SK-MEL-5 (cell line): ENCODE data around the gene CYP8B1. TPM values are rescaled to one million over a fixed set of nuclear protein-coding genes. Genes with fewer than 3 reads are reported as not detected.
"Not testable (repeated sequence)": the region's sequence is repeated elsewhere in the genome, so short reads cannot be mapped to it uniquely, and the experiment has no call there.

Experiments
- DNase-seq: peaks from one replicate; pipeline ENCODE4 v3.0.0-alpha.2; 2016; ENCODE audit warnings: low read depth, low spot score
- in situ Hi-C: cut with HindIII; loops from 2 replicates; pipeline ENCODE4 v1.10.0; 2016; ENCODE audit warnings: low sequenced_read_pairs, high pct_unique_total_duplicates, low pct_unique_long_range_greater_than_20kb
- total RNA-seq: library from RNA; depleted of rRNA; stranded (reverse); fragments of >200 nt; shearing (Covaris generic); gene quantifications from 2 replicates; pipeline ENCODE4 v1.2.3, GENCODE V29; 2014

The CYP8B1 gene
- total RNA-seq, 1 experiment from 2014 or later: not detected

GRCh38 chr3:42892807-42893206, 17.1 kb upstream of the CYP8B1 start:
- in situ Hi-C loops: no loop called here

DNA sequence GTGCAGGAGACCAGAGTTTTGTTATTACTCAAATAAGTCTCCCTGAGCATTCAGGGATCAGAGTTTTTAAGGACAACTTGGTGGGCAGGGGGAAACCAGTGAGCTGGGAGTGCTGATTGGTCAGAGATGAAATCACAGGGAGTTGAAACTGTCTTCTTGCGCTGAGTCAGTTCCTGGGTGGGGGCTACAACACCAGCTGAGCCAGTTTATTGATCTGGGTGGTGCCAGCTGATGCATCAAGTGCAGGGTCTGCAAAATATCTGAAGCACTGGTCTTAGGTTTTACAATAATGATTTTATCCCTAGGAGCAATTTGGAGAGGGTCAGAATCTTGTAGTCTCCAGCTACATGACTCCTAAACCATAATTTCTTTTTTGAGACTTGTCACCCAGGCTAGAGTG, 16.5 kb upstream of the CYP8B1 start:
- in situ Hi-C loops: no loop called here
- no peak for DNase-seq

More at GRCh38 chr3:42892807-42893206, 17.1 kb upstream of the CYP8B1 start:
- no peak for DNase-seq

- no peak for DNase-seq
- in situ Hi-C loops: no loop called here
Measured at GRCh38 chr3:42891042-42891441, 15.4 kb upstream of the CYP8B1 start.

GRCh38 chr3:42887084-42887483, 11.4 kb upstream of the CYP8B1 start:
- no peak for DNase-seq
- in situ Hi-C loops: no loop called here

DNA sequence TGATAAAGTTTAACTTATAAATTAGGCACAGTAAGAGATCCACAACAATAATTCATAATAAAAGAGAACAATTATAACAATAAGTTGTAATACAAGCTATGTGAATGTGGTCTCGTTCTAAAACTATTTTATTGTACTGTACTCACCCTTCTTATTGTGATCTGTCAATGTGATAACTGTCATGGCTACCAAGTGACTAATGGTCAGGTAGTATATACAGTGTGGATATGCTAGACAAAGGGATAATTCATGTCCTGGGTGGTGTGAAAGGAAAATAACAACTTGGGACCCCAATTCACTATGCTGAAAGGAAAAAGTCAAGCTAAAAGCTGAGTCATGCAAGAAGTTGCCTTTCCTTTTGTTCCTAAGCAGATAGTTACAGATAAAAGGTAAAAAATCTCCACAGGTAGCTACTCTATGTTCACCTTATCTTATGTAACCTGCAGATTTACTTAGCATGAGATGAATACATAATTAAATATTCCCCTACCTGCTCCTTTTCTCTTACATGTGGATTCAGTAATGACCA, 10.7 kb upstream of the CYP8B1 start:
- DNase-seq: peak; percentile 15
- in situ Hi-C loops: no loop called here

GRCh38 chr3:42884324-42884723, 8.6 kb upstream of the CYP8B1 start:
- no peak for DNase-seq
- in situ Hi-C loops: no loop called here

DNA sequence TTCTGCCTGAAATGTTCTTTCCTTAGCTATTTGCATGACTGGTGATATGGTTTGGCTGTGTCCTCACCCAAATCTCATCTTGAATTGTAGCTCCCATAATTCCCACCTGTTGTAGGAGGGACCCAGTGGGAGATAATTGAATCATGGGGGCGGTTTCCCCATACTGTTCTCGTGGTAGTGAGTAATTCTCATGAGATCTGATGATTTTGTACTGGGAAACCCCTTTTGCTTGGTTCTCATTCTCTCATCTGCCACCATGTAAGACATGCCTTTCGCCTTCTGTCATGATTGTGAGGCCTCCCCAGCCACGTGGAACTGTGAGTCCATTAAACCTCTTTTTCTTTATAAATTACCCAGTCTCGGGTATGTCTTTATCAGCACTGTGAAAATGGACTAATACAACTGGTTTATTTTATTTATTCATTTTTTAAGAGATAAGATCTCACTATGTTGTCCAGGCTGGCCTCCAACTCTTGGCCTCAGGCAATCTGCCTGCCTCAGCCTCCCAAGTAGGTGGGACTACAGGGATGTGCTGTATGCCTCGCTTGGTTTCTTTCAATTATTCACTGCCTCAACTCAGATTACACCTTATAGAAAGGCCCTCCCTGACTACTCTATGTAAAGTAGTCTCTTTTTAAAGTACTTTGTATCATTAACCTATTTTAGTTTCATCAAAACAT, 7.7 kb upstream of the CYP8B1 start:
- DNase-seq: not testable (repeated sequence)

GRCh38 chr3:42880601-42881451, 5.1 kb upstream of the CYP8B1 start:
- DNase-seq: peak; percentile 85
- in situ Hi-C loops: no loop called here

More for the DNA sequence above, 7.7 kb upstream of the CYP8B1 start:
- in situ Hi-C loops: not testable (repeated sequence)

- in situ Hi-C loops: no loop called here
Measured at GRCh38 chr3:42880183-42880582, 4.5 kb upstream of the CYP8B1 start.

DNA sequence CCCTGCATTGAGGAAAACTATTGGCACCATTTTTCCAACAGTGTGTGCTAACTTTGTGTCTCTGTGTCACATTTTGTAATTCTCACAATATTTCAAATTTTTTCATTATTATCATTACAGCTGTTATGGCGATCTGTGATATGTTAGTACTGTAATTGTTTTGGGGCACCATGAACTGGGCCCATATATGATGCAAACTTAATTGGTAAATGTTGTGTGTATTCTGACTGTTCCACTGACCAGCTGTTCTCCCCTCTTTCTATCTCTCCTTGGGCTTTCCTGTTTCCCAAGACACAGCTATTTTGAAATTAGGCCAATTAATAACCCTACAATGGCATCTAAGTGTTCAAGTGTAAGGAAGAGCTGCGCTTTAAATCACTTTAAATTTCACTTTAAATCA, 2.2 kb upstream of the CYP8B1 start:
- DNase-seq: no peak
- in situ Hi-C loops: no loop called here

More at GRCh38 chr3:42880183-42880582, 4.5 kb upstream of the CYP8B1 start:
- DNase-seq: no peak

- no peak for DNase-seq
- in situ Hi-C loops: no loop called here
Measured at GRCh38 chr3:42876940-42877720, 1.5 kb upstream of the CYP8B1 start.

DNA sequence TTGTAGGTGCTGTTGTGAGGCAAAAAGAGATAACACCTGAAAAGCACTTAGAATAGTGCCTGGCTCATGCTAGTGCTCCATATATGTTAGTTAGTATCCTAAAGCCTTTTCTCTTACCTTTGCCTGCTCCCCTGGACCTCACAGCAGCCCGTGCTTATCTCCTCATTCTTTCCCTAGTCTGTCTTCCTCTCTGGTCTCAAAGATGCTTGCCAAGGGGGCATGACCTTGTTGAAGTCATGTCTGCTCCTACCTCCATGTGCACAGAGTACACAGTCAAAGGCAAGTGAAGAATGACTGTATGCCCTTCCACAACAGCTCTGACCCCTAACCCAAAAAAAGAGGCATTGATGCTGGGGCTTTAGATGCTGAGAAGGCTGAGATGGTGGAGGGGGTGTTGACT, 722 bp upstream of the CYP8B1 start:
- in situ Hi-C loops: no loop called here

GRCh38 chr3:42874749-42875148, 930 bp downstream of the CYP8B1 start:
- in situ Hi-C loops: no loop called here
- no peak for DNase-seq

More for the DNA sequence above, 722 bp upstream of the CYP8B1 start:
- no peak for DNase-seq

DNA sequence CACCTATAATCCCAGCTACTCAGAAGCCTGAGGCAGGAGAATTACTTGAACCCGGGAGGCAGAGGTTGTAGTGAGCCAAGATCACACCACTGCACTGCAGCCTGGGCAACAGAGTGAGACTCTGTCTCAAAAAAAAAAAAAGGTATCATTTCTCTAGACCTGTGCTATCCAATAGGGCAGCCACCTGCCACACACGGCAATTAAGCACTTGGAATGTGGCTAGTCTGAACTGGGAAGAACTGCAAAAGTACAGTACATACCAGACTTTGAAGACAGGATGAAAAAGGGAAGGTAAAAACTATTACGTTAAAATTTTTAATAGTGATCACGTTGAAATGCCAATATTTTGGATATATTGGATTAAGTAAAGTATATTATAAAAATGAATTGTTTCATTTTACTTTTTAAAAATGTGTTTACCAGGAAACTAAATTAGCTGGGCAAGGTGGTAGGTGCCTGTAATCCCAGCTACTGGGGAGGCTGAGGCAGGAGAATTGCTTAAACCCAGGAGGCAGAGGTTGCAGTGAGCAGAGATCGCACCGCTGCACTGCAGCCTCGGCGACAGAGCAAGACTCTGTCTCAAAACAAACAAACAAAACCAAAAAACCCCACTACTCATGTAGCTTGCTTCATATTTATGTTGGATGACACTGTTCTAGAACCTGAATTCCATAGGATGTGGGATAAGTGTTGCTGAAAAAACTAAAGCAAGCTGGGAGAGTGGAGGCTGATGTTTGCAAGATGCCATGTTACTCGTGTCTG, 2.3 kb downstream of the CYP8B1 start:
- in situ Hi-C loops: no loop called here
- DNase-seq: no peak

- no peak for DNase-seq
- in situ Hi-C loops: no loop called here
Measured at GRCh38 chr3:42872718-42873117, 3.0 kb downstream of the CYP8B1 start.

DNA sequence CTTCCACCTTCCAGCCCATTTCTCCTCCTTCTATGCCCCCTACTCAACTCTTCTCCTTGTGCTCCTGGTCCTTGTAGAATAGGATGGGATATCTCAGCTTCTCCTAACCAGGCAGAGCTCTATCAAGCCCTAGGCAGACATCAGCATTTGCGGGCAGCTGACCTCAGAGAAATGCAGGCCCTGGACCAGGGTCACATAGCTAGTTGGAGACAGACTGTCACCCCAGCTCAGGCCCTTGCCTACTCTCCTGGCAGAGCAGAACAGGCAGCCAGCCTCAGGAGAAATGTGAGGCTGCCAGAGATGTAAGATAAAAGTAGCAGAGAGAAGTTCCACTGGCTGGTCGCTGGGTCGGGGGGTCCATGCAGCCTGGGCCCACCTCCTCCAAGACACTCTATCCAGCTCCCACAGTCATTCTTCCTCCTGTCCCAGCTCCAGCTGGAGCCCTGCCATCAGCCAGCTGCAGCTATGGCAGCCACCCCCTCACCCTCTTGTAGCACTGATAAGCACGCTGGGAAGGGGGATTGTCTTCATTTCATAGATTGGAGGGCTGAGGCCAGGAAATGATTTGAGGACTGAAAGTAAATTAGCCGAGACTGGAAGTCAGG, 4.0 kb downstream of the CYP8B1 start:
- DNase-seq: no peak
- in situ Hi-C loops: no loop called here

GRCh38 chr3:42868841-42869240, 6.8 kb downstream of the CYP8B1 start:
- no peak for DNase-seq
- in situ Hi-C loops: no loop called here
